HG03571 (cell line): ENCODE data around the gene DLX4.

Experiments
- ATAC-seq: cut with Tn5 transposase; IDR thresholded peaks from one replicate; pipeline ENCODE4 v1.9.1; 2021; ENCODE audit not compliant: unreplicated experiment

The DLX4 gene

DNA sequence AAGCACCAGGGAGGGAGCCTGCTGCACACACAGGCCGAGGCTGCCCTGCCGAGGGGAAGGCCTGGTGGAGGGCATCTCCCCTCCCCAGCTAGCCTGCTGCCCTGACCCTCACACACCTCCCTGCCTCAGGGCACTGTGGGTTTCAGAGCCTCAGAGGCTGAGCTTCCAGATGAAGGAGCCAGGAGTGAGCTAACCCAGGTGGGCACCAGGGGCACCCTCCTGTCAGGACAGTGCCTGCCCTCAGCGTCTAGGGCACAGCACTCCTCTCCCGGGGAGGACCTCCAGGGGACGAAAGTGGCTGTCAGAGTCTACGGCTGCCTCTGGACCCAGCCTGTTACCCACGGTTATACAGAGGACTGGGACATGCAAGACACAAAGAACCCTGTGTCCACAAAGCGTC lies 22.8 kb upstream of the DLX4 start:
- no peak for ATAC-seq

DNA sequence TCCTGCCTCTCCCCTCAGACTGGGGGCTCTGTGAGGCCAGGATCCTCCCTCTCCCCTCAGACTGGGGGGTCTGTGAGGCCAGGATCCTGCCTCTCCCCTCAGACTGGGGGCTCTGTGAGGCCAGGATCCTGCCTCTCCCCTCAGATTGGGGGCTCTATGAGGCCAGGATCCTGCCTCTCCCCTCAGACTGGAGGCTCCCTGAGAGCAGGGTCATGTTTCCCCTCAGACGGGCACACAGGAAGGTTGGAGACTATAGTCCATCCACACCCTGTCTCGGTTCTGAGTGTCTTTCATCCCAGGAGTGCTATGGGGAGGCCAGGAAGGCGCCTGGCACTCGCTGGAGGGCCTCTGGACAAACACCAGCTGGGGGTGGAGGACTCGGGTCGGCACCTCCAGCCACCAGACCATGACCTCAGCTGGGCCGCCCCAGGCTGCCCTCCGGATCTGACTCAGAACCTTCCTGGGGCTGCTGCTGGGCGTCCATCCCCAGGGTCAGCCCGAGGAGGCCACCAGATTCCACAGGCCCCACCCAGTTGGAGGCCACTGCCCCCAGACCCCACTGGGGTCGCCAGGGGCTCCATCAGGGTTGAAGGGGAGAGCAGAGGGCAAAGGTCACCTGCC lies 21.9 kb upstream of the DLX4 start:
- ATAC-seq: no peak

DNA sequence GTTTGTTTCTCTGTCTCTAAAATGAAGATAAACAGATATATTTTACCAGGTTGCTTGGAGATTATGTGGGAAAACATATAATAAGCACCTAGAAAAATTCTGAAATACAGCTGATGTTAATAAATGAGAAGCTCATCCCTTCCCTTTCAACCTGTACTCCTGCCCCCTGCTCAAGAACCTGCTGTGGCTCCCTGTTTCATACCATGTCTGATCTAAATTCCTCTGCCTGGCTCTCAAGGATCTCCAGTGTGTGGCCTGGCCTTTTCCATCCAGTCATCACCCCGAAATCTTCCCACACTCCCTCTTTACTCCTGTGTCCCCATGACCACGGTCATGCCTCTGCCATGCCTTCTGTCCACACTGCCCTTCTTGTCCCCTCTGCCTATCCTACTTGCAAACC lies 19.4 kb upstream of the DLX4 start:
- ATAC-seq: no peak

DNA sequence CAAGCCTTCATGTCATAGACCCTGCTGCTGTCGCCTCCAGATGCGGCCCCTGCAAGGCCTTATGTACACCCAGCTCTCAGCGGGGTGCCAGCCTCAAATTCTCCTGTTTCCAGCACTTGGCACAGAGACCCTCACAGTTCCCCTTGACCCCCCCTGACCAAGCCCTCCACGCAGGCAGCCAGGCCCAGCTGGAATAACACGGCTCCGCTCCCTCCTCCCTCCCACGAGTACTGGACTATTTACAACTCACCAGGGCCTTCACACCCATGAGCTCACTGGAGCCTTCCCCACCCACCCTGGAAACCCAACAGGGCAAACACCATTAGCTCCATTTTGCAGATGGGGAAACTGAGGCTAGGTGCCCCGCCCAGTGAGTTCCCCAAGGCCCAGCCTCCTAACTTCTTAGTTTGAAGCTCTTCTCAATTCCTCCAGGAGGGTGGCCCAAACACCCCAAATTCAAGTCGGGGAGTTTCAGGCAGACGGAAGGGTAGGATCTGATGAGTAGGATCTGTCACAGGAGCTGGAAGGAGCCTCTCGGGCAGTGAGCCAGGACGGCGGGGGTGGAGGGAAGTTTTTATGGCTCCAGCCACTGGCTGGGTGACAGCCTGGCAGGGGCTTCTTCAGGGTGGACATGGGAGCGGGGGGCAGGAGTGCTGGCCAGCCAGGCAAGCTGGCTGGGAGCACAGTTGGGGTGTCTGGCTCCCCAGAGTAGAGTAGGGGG lies 17.5 kb upstream of the DLX4 start:
- ATAC-seq: no peak

DNA sequence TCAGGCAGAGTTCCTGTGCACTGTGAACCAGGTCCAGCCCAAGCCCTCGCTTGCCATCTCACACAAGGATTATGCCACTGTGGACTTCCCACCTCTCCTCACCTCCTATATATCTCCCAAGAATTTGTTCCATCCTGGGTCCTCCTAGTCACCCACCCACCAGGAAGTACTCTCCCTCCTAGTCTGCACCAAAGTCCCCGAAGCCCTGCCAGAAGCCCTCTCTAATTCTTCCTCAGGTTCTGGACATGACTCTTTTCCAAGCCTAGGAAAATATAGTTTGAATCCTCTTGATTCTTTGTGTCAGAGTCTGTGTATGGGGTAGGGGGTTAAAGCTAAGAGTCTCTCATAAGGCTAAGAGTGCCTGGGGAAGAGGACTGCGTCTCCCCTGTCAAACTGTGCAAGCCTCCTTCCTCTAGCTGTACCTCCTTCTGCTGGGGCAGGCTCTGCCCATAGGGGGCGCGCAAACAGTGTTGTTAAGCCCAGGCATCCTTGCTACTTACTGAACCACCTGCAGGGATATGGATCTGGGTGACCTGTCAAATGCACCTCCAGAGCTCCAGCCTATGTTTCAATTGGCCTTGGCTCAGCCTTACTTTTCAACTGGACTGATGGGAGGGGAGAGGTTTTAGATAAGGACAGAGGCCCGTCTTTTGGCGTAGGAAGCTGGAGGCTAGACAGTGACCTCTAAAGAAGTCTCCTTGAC lies 16.6 kb upstream of the DLX4 start:
- no peak for ATAC-seq

DNA sequence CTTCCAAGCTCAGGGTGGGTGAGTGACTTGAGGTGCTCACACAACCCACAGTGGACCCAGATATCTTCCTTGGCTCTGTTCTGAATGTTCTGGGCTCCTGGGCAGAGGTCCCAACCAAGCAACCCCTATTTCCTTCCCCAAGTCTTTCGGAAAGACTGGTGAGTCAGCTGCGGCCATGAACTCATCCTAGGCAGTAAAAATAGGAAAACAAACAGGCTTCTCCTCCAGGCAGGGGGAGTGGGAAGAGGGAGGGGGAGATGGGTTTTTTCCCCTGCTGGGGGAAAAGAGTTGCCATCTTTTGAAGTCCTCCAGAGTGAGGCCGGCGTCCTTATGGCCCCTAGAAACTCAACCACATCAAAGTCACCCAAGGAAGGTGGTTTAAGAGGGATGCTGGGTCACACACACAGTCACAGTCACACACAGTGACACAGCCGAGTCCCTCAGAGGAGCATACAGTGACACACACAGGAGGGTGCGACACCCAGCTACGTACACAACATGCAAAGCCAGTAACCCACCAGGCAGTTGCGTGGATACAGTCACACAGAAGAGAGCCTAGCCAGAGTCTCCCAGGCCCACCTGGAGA lies 16.0 kb upstream of the DLX4 start:
- ATAC-seq: no peak

DNA sequence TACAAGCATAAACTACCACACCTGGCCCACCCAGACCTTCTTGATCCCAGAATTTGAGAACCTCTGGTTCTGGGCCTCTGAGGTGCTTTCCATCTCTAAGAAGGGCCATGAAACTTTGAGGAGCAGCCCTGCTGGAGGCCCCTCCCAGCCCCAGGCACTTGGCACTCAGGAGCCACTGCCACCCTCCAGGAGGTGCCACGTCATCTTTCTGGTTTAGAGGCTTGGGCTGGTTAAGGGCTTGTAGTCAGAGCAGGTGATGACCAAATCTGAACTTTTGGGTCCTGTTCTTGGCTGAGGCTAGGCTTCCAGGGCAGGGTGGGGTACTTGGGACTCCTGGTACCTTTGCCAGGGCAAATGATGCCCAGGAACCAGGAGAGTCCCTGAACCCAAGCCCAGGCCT lies 13.8 kb upstream of the DLX4 start:
- no peak for ATAC-seq

DNA sequence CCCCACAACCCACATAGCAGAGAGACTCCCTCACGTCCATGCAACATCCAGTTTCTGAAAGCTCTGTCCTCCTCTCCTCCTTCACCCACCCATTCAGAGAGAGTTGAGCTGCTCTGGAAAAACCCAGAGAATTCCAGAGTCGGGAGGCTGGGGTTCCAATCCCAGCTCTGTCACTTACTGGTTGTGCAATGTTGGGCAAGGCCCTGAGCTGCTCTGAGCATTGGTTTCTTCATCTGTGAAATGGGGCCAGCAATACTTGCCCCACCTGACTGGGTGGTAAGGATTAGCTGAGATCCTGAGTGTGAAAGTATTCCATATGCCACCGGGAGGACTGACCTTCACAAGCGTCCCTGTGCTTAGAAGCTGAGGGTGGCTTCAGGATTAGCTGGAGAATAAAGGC lies 12.2 kb upstream of the DLX4 start:
- no peak for ATAC-seq

DNA sequence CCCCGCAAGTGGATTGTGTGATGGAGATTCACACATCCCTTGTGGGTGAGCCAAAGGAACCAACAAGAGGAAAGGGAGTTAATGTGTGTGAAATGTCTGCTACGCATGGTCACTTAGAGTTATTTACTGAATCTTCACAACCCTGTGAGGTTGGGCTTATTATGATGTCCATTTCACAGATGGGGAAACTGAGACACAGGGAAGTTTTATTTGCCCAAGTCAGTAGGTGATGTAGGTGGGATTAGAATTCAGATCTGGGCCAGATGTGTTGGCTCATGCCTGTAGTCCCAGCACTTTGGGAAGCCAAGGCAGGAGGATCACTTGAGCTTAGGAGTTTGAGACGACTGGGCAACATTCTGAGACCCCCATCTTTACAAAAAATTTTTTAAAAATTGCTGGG lies 11.6 kb upstream of the DLX4 start:
- ATAC-seq: no peak

DNA sequence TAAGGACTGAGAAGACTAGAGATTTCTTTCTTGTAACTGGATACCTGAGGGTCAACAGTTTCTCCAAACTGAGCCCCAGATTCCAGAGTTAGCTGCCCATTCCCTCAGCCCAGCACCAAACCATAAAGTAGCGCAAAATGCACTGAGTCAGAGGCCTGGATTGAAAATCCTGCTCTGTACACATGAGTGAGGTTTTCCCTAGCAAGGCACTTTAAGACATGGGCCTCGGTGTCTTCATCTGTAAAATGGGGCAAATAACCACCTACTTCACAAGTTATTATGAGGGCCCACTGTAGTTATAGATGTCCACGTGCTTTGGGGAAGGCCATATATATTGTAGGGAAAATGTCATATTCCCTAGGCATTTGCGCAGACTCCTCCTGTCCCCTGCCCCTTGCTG lies 10.3 kb upstream of the DLX4 start:
- no peak for ATAC-seq

DNA sequence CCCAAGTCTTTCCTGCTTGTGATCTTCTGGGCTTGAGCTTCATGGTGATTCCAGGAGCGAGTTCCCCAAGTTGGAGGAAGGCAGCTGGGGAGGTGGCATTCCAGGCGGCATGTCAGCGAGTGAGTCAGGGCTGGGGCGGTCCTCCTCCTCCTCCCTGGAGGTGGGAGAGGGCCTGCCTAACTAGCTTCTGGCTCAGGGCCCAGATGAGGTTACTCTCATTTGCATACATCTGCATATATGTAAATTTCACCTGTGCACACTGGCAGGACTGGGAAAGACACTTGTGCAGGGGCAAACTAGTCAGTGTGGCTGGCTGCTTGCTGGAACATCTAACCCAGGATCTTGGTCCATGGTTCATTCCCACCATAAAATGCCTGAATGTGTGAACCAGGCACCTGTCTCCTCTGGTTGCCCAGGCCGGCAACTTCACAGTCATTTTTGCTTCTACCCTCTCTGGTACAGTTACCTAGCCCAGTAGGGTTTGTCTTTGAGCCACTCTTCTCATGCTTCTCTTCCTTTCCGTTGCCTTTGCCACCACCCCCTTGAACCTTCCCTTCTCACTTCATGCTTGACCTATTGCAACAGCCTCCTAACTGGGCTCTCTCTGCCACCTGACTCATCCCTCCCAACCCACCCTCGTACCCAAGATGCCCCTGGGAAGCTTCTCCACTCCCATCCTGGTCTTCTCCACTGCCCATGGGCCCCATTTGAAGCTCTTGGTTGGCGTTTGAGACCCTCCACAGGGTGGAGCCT lies 9.6 kb upstream of the DLX4 start:
- ATAC-seq: no peak

DNA sequence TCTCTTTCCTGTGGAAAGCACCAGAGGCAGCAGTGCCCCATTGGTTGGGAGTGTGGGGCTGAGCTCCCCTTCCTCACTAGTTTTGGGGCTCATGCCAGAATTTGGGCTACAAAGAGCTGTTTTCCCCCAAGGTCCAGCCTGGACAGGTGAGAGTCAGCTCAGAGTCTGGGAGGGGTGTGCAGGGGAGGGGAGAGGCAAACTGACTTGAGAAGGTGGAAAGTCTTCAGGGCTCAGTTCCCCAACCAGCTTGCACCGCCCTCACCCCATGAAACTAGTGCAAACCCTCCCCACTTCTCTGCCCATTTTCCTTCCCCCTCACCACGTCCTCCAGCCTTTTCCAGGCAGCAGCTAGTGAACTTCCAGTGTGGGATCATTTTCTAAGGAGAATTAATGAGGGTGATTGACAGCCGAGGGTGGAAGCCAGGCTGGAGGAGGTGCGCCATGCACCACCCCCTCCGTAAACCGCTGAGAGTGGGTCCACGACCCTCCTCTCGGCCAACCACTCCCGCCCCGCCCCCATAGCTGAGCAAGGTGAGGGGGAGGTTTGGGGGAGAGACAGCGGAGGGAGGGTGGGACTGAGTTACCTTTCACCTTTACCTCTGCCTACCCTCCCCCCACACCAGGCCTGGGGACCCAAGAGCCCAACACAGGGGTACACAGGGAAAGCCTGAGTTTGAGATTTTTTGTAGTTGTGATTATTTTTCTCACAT lies 6.2 kb upstream of the DLX4 start:
- ATAC-seq: no peak

DNA sequence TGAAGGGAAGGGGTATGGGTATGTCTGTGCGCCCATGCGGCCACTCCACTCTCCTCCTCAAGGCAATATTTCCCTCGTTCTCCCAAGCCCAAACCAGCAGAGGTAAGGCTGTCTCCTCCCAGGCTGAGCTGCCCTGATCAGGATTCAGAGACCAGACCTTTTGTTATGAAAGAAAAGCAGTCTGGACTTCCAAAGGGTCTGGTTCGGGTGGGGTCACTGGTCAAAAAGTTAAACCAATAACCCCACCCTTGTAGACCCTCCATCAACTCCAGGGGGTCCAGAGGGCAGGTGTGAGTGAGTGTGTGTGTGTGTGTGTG lies 5.7 kb upstream of the DLX4 start:
- ATAC-seq: no peak

DNA sequence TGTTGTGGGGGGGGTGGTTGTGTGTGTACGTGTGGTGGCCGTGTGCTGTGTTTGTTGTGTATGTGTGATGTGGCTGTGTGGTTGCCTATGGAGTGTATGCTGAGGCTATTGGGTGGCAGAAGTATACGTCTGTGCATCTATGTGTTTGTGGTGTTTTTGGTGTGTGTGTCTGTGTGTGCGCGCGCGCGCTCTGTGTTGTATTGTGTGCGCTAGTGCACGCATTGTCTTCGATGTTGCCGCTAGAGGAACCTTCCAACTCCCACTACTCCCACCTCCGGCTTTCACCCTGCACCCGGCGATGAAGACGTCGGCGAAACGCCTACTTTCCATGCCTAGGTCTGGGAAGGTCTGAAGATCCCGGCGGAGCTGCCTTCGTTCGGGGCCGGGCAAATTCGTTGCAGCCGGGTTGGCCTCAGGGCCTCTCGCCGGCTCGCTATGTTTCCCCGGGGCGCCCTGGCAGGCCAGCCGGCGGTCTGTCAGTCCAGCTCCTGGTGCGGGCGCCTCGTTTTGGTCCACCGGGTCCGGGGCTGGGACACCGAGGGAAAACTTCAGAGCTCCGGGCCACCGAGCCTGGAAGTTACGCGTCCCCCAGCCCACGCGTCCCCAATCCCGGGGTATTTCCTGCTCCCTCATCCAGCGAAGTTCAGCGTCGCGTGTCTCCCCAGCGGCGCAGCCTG lies 5.2 kb upstream of the DLX4 start:
- no peak for ATAC-seq

DNA sequence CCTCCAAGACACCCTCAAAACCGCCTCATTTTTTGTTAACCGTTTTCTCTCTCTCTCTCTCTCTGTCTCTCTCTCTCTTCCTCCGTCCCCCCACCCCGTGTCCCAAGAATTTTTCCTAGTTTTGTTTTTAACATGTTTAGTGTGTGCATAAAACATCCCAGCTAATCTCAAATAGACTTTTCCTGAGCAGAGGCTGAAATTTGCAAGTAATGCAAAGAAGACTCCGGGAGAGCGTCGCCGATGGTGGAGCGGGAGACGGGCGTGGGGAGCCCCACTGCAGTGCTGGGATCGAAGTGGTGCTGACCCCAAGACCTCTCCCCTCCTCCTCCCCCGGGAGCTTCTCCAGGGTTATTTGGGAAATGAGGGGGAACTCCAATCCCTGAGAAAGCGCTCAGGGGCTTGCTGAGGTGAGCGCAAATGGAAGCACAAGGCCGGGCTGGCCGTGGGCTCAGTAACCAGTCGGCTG lies 4.7 kb upstream of the DLX4 start:
- no peak for ATAC-seq

DNA sequence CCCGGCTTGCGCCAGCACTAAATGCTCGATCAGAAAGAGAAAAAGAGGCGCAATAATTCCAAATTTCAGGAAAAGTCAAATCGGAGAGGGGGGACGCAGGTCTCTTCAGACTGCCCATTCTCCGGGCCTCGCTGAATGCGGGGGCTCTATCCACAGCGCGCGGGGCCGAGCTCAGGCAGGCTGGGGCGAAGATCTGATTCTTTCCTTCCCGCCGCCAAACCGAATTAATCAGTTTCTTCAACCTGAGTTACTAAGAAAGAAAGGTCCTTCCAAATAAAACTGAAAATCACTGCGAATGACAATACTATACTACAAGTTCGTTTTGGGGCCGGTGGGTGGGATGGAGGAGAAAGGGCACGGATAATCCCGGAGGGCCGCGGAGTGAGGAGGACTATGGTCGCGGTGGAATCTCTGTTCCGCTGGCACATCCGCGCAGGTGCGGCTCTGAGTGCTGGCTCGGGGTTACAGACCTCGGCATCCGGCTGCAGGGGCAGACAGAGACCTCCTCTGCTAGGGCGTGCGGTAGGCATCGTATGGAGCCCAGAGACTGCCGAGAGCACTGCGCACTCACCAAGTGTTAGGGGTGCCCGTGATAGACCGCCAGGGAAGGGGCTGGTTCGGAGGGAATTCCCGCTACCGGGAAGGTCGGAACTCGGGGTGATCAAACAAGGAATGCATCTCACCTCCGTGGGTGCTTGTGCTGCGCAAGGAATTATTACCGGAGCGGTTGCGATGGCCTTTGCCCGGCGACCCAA lies 4.0 kb upstream of the DLX4 start:
- ATAC-seq: no peak

DNA sequence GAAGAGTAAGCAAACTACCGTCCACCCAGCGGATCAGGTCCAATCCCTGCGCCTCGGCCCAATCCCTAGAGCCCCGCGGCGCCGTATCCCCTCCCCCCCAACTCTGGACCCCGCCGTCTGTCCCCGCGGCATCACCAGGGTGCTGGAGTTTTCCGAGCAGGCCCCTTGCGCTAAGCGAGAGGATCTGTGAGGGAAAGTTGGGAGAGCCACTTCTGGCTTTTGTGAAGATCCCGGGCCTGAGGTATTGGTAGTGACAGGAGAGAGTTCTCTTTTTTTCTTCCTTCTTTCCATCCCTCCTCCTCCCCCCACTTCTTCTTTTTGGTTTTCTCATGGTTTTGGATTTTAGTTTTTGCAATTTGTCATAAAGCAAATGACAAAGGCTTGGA lies 3.5 kb upstream of the DLX4 start:
- no peak for ATAC-seq

DNA sequence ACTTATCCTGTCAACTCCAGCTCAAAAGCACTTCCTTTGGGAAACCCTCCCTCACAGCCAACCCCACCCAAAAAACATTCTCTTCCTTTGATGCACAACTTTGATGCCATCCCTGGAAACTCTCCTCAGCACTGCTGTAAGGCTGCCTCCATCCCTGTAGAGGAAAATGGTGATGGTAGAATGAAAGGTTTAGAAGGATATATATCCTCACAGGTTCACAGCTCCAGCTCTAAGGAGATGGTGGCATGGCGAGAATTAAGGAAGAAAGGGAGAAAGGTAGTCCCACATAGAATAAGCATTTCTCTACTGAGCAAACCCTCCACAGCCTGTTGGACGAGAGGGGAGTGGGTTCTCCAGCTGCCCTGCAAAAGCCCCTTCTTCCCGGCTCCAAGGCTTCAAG lies 2.2 kb upstream of the DLX4 start:
- no peak for ATAC-seq

DNA sequence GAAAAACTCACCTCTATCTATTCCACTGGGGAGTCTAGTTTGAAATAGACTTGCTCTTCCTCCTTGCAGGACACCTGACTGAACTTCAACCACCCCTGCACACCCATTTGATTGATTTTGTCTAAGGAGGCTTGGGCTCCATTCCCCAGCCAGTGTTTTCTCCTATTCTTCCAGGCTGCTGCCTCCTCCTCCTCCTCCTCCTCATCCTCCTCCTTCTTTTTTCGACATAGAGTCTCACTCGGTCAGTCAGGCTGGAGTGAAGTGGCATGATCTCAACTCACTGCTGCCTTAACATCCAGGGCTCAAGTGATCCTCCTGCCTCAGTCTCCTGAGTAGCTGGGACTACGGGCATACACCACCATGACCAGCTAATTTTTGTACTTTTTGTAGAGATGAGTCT lies 1.8 kb upstream of the DLX4 start:
- no peak for ATAC-seq
